WI38 (cell line): ENCODE data around the gene ABCA12.
A peak's percentile ranks its signal among the peaks of the same experiment; 100 is the strongest.

Experiments
- H3K4me3 ChIP-seq: 2 replicates; pipeline ENCODE4 v1.5.1; 2011; ENCODE audit warnings: low read depth, mild to moderate bottlenecking, control low read depth, low read length
- CTCF ChIP-seq: IDR thresholded peaks from 2 replicates; pipeline ENCODE4 v1.5.1; 2012; ENCODE audit warnings: low read depth, mild to moderate bottlenecking, control low read depth, low read length

Gene ABCA12

GRCh38 chr2:215003001-215003400, 135.4 kb downstream of the ABCA12 start:
- no peak overlapping the region for H3K4me3 ChIP-seq
- no peak for TF ChIP-seq CTCF

DNA sequence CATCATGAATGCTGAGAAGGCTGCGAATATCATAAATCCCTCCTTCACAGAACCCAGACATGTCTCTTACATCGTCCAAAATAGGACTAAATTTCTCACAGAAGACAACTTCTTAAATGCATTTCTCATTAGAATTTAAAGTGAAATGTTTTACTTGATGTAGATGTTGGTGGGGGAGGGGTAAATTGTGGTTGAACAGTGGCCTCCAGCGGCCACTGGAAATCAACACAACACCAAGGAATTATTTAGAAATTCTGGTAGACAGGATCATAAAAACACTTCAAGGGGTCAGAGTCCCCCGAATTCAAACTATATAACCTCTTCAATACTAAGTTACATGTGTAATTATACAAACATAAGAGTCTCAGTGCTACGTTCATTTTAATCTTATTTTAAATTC, 135.9 kb downstream of the ABCA12 start:
- H3K4me3 ChIP-seq: no peak overlapping the region
- TF ChIP-seq CTCF: 0 out of 2 replicates have a peak, but pooled peaks have one; percentile 27

- H3K4me3 ChIP-seq: no peak overlapping the region
- no peak for TF ChIP-seq CTCF
Measured at GRCh38 chr2:215000721-215001120, 137.7 kb downstream of the ABCA12 start.

DNA sequence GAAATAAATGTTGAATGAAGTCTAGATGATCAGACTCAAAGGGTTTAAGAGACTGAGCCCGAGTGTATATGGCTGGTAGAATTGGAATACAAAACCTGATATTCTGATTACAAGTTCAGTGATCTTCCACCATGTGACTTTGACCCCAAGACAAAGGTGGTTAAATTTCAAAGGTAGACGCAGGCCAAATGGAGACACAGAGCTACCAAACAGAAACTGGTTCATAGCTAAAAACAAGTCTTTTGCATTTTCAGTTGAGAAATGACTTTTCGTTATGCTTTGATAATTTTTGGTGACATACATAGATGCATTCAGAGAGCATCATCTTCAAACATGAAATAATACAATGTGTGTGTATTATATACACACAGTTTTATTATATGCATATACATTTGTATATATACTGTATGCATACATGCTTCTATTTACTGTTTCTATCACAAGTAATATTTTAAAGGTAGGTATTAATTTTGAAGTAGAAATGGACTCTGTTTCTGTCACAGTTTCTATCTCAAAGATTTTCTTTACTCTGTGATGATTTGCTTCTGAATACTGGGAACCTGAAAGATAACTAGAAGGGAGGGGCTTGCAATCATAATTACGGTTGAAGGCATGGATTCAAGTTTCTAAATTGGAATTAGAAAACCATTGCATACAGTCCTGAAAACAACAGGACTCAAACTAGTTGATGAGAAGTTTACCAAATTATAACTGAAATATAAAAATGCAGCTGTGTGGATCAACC, 142.3 kb downstream of the ABCA12 start:
- H3K4me3 ChIP-seq: no peak overlapping the region
- TF ChIP-seq CTCF: no peak

GRCh38 chr2:214995409-214995808, 143.0 kb downstream of the ABCA12 start:
- no peak for TF ChIP-seq CTCF
- no peak overlapping the region for H3K4me3 ChIP-seq

DNA sequence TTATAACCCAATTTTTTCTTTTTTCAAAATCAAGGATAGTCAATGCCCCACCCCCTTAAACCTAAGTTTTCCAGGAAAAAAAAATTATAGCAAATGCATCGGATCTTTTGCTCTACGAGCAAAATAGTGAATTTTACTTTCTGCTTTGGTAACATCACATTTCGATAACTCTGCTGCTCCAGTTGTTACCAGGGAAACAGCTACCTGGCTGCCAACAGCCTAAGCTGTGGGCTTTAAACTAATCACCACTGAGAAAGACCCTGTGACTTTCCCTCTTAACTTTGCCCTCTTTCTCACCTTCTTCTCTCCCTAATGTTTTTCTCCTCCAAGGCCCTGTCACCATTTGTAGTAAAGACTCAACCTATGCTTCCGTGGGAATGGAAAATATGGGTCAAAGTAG, 145.5 kb downstream of the ABCA12 start:
- no peak for TF ChIP-seq CTCF
- no peak overlapping the region for H3K4me3 ChIP-seq

- H3K4me3 ChIP-seq: no peak overlapping the region
- no peak for TF ChIP-seq CTCF
Measured at GRCh38 chr2:214989187-214989586, 149.2 kb downstream of the ABCA12 start.
